T1000 (cell line): ENCODE measurements around the gene RHD.
"Not testable (repeated sequence)": the region's sequence is repeated elsewhere in the genome, so short reads cannot be mapped to it uniquely, and the experiment has no call there.

ENCODE experiments used
- DNase-seq: peaks from one replicate; lab custom pipeline; 2025; ENCODE audit warnings: mixed read lengths; lab: John Stamatoyannopoulos, UW

RHD gene

GRCh38 chr1:25257196-25257595 is 15.1 kb upstream of the RHD start:
- DNase-seq: no peak

GRCh38 chr1:25259813-25260212 is 12.5 kb upstream of the RHD start:
- DNase-seq: not testable (repeated sequence)

GRCh38 chr1:25260336-25260735 is 12.0 kb upstream of the RHD start:
- not testable (repeated sequence) for DNase-seq

- not testable (repeated sequence) for DNase-seq
Measured at GRCh38 chr1:25266554-25267287, 5.6 kb upstream of the RHD start.

GRCh38 chr1:25267288-25268142 is 4.8 kb upstream of the RHD start:
- DNase-seq: not testable (repeated sequence)

- not testable (repeated sequence) for DNase-seq
Measured at GRCh38 chr1:25268143-25268760, 4.1 kb upstream of the RHD start.

- DNase-seq: not testable (repeated sequence)
Measured at GRCh38 chr1:25275648-25276047, 3.3 kb downstream of the RHD start.

- not testable (repeated sequence) for DNase-seq
Measured at GRCh38 chr1:25277295-25277694, 5.0 kb downstream of the RHD start.

- not testable (repeated sequence) for DNase-seq
Measured at GRCh38 chr1:25278358-25278757, 6.0 kb downstream of the RHD start.

GRCh38 chr1:25278790-25279189 is 6.5 kb downstream of the RHD start:
- not testable (repeated sequence) for DNase-seq

- DNase-seq: not testable (repeated sequence)
Measured at GRCh38 chr1:25279693-25280111, 7.4 kb downstream of the RHD start.

- DNase-seq: not testable (repeated sequence)
Measured at GRCh38 chr1:25285862-25286261, 13.6 kb downstream of the RHD start.

GRCh38 chr1:25287164-25287563 is 14.9 kb downstream of the RHD start:
- DNase-seq: not testable (repeated sequence)

- DNase-seq: not testable (repeated sequence)
Measured at GRCh38 chr1:25288573-25289101, 16.3 kb downstream of the RHD start.

GRCh38 chr1:25290043-25290442 is 17.7 kb downstream of the RHD start:
- DNase-seq: not testable (repeated sequence)

- DNase-seq: not testable (repeated sequence)
Measured at GRCh38 chr1:25293426-25293825, 21.1 kb downstream of the RHD start.

GRCh38 chr1:25294889-25295826 is 22.8 kb downstream of the RHD start:
- DNase-seq: not testable (repeated sequence)

- not testable (repeated sequence) for DNase-seq
Measured at GRCh38 chr1:25296501-25296900, 24.2 kb downstream of the RHD start.

GRCh38 chr1:25300729-25301128 is 28.4 kb downstream of the RHD start:
- not testable (repeated sequence) for DNase-seq

GRCh38 chr1:25302330-25302729 is 30.0 kb downstream of the RHD start:
- not testable (repeated sequence) for DNase-seq

GRCh38 chr1:25304936-25305335 is 32.6 kb downstream of the RHD start:
- not testable (repeated sequence) for DNase-seq
